ENCODE measurements around the gene TBC1D4.

The TBC1D4 gene

DNA sequence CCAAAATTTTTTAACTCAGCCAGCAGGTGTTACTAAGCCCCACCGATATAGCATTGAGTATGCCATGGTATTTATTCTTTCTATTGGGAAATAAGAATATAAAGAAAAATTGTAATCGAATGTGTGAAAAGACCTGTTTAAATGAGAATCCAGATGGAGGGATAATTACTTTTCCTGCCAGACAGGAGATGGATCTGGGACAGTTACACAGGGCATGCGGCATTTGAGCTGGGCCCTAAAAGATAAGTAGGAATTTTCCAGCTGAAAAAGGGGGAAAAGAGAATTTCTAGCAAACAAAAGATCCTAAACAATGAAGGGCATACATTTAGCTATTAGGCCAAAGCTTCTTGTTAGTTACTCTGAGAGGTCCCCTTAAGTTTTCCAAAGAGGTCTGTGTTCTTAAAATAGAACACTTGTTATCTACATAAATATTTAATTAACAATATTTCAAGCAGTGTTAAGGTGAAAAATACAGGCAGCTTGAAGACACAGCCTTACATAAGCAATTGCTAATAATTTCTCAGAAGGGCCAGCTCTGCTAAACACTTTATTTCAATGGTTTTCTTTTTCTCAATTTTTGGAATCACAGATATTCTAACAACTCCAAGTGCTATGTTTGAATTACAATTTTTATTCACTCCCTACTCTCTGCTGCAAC is 63.7 kb downstream of the TBC1D4 start:
- in situ Hi-C loops (cut with MboI; ENCODE audit: low sequenced_read_pairs), result no loop called here

- in situ Hi-C loops (cut with MboI; ENCODE audit: low sequenced_read_pairs), result no loop called here
These were observed 64.3 kb downstream of the TBC1D4 start for GRCh38 chr13:75417656-75418055.

GRCh38 chr13:75417012-75417384 is 65.0 kb downstream of the TBC1D4 start:
- in situ Hi-C loops (cut with MboI; ENCODE audit: low sequenced_read_pairs), result no loop called here

GRCh38 chr13:75416327-75417011 is 65.5 kb downstream of the TBC1D4 start:
- in situ Hi-C loops (cut with MboI; ENCODE audit: low sequenced_read_pairs), result no loop called here

DNA sequence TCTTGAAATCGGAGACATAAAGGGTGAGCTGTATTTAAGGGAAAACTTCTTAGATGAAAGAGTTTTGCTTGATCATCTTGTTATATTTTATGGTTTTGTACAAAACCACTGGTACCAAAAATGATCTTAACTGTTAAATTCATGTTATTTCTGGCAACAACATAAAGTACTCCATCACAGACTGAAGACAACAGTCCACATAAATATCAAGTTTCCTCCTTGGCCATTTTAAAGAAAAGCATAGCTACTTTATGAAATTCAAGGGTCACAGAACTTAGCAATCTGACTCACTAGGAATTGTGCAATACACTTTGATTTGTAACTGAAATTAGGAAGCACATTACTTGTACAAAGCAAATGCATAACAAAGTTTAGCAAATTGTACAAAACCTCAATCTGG is 66.3 kb downstream of the TBC1D4 start:
- in situ Hi-C loops (cut with MboI; ENCODE audit: low sequenced_read_pairs), result no loop called here

DNA sequence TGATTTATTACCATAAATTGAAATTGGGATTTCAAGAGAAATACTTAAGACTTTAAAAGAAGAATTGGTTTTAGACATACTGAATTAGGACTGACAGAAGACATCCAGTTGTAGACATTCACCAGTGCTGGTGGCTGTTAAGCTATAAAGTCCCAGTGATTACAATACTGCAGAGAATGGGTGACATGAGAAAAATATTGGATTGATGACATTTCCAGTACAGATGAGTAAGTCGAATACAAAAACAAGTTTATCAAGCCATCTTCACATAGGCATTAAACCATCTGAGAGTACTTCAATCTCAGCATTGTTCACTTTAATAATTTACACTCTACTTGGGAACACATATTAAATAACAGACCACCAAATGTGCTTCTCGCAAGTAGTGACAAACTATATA is 66.8 kb downstream of the TBC1D4 start:
- in situ Hi-C loops (cut with MboI; ENCODE audit: low sequenced_read_pairs), result no loop called here

DNA sequence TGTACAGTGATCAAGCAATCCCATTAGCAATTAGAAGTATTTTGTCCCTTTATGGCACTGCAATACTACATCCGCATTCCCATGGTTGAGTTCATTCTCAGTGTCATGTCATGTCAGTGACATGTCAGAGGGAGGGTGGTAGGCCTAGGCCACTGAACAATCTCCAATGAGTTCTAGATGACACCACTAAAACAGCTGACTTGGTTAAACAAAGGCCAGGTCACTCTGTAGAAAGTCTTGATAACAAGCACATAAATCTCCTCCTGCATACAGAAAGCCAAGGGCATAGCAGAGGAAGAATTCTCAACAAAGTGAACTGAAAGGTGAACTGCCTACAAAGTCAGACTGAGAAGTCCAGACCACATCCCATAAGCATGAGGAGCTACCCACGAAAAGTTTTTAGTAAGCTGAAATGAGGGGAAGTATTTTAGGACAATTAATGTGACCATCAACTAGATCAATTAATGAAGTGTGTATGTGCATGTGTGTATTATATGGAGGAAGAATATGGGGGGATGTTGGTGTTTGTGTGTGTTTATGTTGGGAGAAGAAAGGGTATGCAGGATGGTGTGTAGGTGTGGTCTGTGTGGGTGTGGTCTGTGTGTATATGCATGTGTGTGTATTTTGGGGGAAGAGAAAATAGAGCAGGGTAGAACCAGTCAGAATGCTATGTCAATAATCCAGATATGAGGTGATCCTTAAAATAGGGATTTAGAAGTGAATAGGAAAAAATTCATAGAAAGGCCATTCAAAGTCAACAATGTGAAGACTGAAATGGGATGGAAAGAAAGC is 67.7 kb downstream of the TBC1D4 start:
- in situ Hi-C loops (cut with MboI; ENCODE audit: low sequenced_read_pairs), result no loop called here

- in situ Hi-C loops (cut with MboI; ENCODE audit: low sequenced_read_pairs), result no loop called here
These were observed 69.9 kb downstream of the TBC1D4 start for GRCh38 chr13:75411924-75412537.

DNA sequence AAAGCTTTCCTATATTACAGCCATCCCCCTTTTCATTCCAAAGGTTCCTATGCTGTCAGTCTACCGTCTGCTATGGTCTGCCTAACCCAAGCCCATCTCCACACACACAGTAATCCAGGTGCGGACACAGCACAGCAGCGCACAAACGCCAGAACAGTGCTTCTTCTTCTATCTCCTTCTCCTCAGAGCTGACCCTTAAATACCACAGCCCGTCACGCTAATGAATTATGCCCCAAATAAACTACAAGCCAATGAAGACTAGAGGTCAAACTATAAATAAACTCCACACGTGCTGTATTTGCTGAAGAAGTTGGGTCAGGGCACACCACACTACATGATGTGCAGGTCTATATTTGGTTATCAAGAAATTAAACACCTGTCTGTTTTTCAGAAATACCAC is 71.8 kb downstream of the TBC1D4 start:
- in situ Hi-C loops (cut with MboI; ENCODE audit: low sequenced_read_pairs), result no loop called here

DNA sequence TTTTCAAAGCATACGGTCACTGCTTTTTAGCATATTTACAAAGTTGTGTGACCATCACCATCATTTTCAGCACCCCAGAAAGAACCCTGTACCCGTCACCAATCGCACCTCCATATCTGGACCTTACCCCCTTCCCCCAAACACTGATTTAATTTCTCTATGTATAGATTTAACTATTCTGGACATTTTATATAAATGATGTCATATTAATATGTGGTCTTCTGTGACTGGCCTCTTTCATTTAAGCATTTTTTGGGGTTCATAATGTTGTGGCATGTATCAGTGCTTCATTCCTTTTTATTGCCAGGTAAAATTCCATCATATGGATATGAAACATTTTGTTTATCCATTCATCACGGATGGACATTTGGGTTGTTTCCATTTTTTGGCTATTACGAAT is 74.0 kb downstream of the TBC1D4 start:
- in situ Hi-C loops (cut with MboI; ENCODE audit: low sequenced_read_pairs), result no loop called here

GRCh38 chr13:75407473-75407872 is 74.5 kb downstream of the TBC1D4 start:
- in situ Hi-C loops (cut with MboI; ENCODE audit: low sequenced_read_pairs), result no loop called here

- in situ Hi-C loops (cut with MboI; ENCODE audit: low sequenced_read_pairs), result no loop called here
These were observed 75.8 kb downstream of the TBC1D4 start for GRCh38 chr13:75405976-75406703.

DNA sequence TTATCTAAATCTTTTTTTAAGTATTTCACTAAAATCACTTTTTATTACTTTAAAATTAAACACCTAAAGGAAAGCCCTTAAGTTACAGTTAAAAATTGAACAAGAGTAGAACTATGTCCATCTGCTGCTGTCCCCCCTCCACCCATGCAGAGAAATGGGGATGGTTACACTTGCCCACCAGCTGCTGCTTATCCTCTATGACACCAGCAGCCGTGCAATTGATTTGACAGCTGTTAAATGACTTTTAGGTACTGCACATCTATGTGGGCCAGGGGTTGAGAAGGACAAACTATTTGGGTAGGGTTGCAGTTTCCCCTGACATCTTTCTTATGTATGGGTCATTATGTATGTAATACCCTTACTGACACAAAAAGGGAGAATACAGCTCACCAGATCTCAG is 77.2 kb downstream of the TBC1D4 start:
- in situ Hi-C loops (cut with MboI; ENCODE audit: low sequenced_read_pairs), result no loop called here

- in situ Hi-C loops (cut with MboI; ENCODE audit: low sequenced_read_pairs), result no loop called here
These were observed 79.2 kb downstream of the TBC1D4 start for GRCh38 chr13:75402787-75403186.

DNA sequence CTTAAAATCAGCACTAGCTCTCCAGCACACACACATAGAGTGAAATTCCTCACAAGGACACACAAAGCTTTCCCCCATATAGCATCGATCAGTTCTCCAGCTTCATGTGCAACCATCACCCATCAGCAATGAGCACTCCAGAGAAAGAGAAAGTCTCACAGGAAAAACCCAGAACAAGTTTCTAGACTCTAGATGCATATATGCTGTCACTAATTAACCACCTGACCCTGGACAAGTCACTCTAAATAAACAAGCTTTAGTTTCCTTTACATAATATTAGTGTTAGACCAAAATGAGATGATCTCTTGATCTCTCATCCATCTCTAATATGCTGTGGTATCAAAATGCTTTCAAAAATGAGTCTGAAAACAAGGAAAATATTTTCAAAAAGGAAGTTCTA is 81.2 kb downstream of the TBC1D4 start:
- in situ Hi-C loops (cut with MboI; ENCODE audit: low sequenced_read_pairs), result no loop called here

GRCh38 chr13:75399879-75400217 is 82.1 kb downstream of the TBC1D4 start:
- in situ Hi-C loops (cut with MboI; ENCODE audit: low sequenced_read_pairs), result no loop called here

DNA sequence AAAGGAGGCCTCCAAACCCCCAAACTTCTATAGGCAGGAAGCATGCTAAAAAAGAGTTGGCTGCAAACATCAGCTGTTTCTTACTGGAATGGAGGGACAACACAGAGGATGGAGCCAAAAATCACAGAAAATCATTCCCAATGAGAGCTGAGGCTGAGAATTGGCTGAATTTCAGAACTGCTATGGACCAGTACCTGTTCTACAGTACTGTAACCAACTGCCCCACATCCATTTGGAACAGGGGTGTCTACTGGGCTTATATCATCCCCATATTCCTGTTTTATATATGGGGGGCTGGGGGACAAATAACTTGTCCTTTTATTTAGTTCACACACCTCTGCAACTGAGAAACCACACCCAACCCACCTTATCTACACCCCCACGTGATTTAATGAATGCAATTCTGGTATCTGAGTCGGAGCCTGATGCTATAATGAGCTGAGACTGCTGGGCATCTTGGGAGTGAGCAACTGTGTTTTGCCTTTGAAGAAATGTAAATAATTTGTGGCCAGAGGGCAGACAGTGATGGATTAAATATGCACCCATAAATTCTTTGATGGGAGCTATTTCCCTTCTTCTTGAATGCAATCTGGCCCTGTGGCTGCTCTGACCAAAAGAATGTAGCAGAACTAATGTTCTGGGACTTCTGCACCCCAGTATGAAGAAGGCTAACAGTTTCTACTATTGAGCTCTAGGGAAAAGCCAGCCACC is 82.6 kb downstream of the TBC1D4 start:
- in situ Hi-C loops (cut with MboI; ENCODE audit: low sequenced_read_pairs), result no loop called here

DNA sequence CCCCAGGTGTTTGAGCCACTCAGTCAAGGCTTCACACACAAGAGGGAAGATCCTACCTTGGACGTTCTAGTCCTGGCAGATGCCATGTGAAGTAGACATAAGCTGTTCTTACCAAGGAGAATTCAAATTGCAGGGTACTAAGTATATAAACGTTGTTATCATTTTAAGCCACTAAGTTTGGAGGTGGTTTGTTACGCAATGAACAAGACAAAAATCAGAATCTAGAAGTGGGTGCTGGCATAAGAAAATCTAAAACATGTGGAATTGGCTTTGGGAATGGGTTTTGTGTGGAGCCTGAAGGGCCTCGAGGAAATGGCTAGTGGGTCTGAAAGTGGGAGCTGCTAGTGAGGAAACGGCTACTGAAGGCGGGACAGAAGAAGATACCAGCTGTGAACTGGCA is 83.9 kb downstream of the TBC1D4 start:
- in situ Hi-C loops (cut with MboI; ENCODE audit: low sequenced_read_pairs), result no loop called here

- in situ Hi-C loops (cut with MboI; ENCODE audit: low sequenced_read_pairs), result no loop called here
These were observed 86.1 kb downstream of the TBC1D4 start for GRCh38 chr13:75395901-75396300.

DNA sequence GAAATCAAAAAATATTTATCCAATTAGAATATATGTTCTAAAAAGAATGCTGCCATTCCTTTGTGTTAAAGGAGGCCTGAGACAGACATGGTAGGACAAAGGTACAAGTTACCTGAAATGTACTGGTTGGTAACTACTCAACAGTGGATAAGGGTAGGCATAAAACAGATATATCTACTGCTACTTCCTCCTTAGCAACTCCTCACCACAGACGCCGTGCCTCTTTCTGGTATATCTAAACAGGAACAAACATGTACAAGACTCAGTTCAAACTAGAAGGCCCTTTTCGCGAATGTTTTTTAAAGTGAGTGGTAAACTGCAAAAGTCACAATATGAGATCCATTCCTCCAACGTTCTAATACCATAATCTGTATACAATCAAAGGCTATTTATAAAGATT is 86.9 kb downstream of the TBC1D4 start:
- in situ Hi-C loops (cut with MboI; ENCODE audit: low sequenced_read_pairs), result no loop called here
